HG03378 (cell line): ENCODE measurements around the gene SLC39A6.
A peak's percentile ranks its signal among the peaks of the same experiment; 100 is the strongest.
"Not testable (repeated sequence)": the region's sequence is repeated elsewhere in the genome, so short reads cannot be mapped to it uniquely, and the experiment has no call there.

Experiments
- ATAC-seq: cut with Tn5 transposase; IDR thresholded peaks from one replicate; pipeline ENCODE4 v1.9.1; 2021; ENCODE audit warnings: mild to moderate bottlenecking, moderate library complexity; ENCODE audit not compliant: unreplicated experiment

Gene SLC39A6, protein sequence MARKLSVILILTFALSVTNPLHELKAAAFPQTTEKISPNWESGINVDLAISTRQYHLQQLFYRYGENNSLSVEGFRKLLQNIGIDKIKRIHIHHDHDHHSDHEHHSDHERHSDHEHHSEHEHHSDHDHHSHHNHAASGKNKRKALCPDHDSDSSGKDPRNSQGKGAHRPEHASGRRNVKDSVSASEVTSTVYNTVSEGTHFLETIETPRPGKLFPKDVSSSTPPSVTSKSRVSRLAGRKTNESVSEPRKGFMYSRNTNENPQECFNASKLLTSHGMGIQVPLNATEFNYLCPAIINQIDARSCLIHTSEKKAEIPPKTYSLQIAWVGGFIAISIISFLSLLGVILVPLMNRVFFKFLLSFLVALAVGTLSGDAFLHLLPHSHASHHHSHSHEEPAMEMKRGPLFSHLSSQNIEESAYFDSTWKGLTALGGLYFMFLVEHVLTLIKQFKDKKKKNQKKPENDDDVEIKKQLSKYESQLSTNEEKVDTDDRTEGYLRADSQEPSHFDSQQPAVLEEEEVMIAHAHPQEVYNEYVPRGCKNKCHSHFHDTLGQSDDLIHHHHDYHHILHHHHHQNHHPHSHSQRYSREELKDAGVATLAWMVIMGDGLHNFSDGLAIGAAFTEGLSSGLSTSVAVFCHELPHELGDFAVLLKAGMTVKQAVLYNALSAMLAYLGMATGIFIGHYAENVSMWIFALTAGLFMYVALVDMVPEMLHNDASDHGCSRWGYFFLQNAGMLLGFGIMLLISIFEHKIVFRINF

DNA sequence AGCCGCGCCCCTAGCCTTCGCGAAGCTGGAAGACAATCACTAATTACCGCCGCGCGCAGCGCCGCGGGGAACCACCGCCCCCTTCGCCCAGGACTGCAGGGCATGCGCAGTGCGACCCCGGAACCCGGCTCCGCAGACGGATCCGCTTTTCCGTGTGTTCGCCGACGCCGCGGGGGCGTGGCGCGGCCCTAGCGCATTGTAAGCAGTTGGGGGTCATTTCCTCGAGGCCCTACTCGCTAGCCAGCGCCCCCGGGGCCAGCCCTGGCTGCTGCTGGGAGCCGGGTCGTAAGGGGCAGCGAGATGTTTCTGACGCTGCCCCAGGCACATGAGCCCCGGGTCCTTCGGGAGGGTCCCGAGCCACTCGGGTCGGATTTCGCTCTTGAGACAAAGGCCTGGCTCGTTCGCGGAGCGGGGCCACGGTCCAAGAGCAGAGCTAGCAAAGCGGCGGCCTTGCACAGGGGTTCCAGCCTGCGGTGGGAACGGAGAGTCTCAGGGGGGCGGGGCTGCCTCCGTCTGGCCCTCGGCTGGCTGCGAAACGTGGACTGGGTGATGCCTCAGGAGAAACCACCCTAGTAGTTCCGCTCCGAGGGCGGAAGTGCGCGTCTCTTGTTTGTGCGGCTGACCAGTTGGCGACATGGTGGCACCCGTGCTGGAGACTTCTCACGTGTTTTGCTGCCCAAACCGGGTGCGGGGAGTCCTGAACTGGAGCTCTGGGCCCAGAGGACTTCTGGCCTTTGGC, at the start of gene SLC39A6, which contains the start of gene ELP2:
Gene SLC39A6 (minus strand): TSS at position 41 of the 739 bp plus-strand sequence. CDS start 2,333 bp downstream, outside the sequence.
Gene ELP2 (plus strand): TSS at position 600 of the 739 bp plus-strand sequence. CDS start 35 bp downstream, at position 635.
- peak; percentile 93 for ATAC-seq

DNA sequence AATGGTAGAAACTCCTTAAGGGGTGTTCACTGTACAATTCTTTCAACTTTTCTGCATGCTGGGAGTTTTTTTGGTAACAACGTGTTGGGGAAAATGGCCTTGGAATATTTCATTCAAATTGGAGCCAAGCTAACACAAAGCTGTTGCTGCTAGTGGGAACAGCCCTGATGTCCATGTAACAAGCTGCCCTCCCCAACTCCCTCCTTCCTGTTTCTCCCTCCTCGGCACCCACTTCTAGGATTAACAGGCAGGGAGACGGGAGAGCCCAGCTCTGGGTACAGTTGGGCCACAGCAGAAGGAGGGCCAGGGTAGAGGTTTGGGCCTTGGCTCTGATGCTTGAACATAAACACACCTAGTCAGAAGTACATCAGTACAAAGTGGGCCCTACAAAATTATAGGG, 48.8 kb upstream of the SLC39A6 start:
- ATAC-seq: no peak

DNA sequence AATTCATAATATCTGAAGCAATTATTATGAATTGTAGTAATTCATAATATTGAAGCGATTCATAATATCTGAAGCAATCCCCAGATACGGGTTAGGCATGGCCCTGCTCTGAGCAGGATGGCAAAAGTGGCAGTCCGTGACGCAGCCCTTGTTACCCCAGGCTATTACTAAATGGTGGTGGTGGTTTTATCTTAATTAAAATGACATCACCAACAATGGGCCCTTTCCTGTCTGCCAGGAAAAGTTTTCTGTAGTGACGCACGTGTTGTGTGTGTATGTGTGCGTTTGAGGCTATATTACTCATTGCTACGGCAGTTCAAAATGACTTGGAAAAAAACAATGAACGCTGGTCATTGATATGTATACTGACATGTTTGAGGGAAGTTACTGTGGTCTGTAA, 47.6 kb upstream of the SLC39A6 start:
- no peak for ATAC-seq

DNA sequence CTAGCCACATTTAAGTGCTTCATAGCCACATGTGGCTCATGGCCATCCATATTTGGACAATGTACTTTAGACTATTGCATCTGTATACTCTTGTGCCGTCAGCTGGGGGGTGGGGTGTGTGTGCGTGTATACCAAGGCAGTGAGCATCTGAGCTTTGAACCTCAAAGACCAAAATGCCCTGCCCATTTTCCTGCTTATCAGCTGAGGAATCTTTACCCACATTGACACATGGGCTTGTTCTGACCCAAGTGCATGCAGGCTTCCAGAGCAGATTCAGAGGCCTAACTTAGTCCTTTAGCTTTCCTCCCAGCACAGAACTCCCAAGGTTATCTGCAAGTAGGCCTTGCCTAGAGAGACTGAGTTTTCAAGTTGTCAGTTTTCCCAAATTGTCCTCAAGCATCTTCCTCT, 47.0 kb upstream of the SLC39A6 start:
- no peak for ATAC-seq

DNA sequence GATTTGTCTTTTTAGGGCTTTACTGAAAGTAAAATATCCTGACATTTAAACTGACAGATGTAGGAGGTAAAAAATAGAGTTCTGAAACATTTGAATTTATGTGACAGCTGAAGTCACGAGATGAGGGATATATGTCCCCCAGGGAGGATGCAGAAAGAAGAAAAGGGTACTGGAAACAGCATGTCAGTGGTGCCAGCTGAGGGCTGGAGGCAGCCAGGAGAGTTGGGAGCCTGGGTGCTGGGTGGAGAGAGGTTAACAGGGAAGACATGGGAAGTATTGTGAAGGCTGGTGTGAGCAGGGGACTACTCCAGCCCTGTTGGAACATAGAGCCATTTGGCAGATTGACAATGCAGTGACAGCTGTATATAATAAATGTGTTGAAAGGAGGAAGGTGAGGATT, 46.3 kb upstream of the SLC39A6 start:
- ATAC-seq: no peak

DNA sequence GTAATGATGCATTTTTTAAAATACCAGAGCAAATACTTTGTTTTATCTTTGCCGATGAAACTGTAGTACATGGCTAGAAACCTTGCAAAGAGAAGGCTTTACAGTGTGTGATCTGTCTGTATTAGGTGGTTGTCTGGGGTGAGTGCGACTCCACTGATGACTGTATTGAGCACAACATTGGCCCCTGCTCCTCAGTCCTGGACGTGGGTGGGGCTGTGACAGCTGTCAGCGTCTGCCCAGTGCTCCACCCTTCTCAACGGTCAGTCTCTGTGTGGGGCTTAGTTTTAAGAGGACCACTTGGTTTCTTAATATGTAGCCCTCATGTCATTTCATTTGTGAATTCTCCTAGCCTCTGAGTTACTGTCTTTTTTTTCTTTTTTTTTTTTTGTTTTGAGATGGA, 40.8 kb upstream of the SLC39A6 start:
- ATAC-seq: no peak

DNA sequence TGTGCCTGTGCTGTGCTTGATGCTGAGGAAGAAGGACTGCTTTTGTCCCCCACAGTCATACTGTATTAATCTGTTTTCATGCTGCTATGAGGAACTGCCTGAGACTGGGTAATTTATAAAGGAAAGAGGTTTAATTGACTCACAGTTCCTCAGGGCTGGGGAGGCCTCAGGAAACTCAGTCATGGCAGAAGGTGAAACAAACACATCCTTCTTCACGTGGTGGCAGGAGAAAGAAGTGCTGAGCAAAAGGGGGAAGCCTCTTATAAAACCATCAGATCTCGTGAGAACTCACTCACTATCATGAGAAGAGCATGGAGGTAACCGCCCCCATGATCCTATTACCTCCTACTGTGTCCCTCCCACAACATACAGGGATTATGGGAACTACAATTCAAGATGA, 39.2 kb upstream of the SLC39A6 start:
- ATAC-seq: not testable (repeated sequence)

DNA sequence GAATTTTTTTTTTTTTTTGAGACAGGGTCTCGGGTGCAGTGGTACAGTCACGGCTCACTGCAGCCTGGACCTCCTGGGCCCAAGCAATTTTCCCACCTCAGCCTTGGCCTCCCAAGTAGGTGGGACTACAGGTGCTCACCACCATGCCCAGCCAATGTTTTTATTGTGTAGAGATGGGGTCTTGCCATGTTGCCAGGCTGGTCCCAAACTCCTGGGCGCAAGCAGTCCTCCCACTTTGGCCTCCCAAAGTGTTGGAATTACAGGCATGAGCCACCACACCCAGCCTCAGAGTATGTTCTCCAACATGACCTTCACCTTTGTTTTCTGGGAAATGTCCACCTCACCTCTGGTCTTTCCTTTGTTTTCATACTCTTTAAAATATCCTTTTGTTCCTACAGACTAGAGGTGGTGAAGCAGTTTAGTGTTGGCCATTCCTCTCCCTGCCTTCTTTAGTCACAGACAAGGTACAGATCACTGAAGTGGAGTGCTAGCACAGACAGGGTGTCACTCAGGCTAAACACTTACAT, 38.6 kb upstream of the SLC39A6 start:
- ATAC-seq: no peak

DNA sequence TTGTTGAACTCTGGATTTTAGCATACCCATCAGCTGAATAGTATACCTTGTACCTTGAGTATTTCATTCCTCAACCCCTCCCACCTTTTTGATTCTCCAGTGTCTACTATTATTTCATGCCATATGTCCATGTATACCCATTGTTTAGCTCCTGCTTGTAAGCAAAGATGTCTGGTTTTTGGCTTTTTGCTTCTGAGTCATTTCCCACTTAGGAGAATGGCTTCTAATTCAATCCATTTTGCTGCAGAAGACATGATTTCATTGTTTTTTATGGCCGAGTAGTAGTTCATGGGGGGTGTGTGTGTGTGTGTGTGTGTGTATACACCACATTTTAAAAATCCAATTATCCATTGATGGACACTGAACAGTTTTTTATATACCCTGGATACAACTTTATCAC, 33.8 kb upstream of the SLC39A6 start:
- ATAC-seq: no peak

DNA sequence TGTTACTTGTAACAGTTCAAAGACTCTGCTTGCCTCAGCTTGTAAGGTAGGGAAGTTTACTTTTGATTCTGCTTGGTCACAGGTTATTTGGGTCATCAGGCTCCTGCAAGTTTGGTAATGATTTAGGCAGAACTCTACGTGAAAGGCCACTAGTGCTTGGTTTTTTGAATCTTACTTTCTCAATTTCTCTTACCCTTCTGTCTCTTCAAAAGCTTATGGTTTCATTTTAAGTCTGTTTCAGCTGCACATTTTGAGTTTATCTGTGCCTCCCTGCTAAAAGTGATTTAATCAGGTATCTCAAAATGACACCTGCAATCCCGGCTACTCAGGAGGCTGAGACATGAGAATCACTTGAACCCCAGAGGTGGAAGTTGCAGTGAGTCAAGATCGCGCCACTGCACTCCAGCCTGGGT, 31.8 kb upstream of the SLC39A6 start:
- ATAC-seq: no peak

DNA sequence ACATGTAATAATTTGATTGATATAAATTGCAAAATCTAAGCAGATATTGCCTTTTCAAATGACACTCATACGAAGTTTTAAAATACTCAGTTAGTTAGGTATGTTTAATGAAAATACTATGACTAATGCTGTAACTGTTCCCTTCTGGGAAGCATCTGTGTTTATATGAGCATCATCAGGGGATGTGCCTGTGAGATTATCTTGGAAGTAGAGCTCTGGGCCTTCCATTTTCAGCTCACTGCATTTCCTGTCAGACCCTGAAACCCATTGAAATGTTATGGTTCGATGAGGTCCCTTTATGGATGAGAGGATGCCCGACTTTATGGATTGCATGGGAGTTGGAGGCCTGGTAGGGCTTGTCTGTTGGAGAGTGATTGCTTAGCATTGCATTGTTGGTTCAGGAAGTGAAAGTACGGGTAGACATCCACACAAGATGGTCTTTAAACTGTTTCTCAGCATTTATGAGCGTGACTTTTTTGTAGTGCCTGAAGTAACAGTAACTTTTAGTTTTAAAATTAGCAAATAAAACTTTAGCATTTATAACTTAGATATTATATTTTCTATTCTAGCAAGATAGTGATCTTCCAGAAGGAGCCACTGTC, 29.2 kb upstream of the SLC39A6 start:
- no peak for ATAC-seq

DNA sequence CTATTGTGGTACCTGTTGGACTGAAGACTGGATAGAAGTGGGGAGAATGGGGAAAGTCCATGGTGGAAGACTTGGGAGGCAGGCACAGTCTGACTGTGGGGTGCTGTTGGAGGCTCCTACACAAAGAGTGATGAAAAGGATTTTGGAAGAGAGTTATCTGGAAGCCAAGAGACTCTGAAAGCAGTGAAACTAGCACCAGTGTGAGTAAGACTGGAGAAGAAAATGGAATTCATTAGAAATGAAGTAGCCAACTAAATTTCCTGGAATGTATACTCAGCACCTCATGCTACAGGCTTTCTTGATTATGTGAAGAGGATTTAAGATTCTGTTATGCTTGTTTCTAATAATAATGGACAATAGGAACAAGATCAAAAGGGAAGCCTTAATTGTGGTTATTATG, 28.3 kb upstream of the SLC39A6 start:
- ATAC-seq: no peak

DNA sequence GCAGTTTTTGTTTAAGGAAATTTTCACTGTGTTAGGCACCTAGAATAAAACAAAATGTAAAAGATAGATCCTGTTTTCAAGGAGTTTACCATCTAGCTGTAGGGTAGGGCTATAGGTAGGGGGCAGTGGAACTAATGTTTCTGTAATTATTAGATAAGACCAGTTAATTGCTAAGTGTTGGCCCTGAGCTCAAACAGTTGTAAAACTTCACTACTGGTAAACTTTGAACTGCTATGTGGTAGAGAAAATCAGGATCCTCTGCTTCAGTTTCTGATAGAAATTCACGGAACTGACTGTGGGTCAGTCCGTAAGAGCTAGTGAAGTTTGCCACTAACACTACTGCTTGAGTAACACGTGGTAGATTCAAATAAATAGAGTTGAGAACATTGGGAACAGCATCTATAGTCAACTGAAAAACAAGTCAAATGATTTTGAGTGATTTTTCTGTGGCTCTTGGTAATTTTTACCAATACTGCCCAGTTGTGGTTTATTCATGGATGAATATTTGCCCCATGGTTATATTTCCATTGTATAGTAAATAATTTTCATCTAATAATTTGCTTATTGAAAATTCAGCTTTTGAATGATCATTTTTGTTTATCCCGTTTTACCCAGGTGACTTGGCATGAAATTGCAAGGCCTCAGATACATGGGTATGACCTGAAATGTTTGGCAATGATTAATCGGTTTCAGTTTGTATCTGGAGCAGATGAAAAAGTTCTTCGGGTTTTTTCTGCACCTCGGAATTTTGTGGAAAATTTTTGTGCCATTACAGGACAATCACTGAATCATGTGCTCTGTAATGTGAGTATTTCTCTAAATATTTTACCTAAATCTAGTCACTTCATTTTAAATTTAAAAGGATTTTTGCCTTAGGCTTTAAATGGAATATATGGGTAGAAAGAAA, 27.0 kb upstream of the SLC39A6 start:
- ATAC-seq: no peak

DNA sequence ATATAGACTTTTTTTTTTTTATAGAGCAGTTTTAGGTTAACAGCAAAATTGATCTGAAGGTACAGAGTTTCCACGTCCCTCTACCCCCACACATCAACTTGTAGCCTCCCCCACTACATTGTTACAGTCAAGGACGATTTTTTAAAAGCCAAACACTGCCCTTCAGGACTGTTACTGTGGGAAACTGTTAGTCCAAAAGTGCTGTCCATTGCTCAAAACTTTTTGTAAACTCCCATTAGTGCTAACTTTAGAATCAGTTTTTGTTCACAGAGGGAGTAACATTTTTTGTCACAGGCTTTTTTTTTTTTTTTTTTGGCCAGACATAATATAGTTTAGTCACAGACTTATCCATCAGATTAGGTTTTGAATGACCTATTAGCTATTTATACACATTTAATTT, 24.6 kb upstream of the SLC39A6 start:
- no peak for ATAC-seq

DNA sequence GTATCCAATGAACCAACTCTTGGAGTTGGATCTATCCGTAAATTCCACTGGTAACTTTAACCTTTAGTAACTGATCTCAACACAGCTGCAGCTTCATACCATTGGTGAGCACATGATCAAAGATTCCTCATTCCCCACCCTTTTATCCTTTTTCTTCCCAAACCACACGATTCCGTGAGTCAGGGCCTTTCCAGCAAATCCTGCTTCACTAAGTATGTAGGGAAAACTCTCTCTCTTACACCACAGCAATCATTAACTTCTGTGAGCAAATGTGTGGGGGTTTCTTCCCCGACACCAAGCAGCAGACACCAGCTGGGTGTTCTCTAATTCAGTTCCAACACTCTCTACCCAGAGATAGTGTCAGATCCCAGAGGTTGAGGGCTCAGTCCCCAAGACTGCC, 24.1 kb upstream of the SLC39A6 start:
- no peak for ATAC-seq

DNA sequence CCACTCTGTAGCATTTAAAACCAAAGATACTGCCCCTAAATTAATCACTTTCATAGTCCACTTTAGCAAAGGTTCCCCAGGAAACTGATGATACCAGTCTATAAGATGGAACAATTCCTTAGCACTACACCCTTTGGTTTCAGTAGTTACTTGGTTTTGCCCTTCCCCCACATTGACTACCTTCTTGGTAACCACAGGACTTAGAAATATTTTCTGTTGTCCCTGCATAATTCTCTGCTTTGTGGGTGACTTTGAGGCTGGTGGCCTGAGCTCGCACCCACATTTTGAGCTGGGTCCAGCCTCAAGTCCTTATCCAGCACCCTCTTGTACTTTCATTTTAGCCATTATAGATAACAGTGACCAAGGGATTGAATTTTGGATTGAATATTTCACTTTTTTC, 23.6 kb upstream of the SLC39A6 start:
- ATAC-seq: no peak

DNA sequence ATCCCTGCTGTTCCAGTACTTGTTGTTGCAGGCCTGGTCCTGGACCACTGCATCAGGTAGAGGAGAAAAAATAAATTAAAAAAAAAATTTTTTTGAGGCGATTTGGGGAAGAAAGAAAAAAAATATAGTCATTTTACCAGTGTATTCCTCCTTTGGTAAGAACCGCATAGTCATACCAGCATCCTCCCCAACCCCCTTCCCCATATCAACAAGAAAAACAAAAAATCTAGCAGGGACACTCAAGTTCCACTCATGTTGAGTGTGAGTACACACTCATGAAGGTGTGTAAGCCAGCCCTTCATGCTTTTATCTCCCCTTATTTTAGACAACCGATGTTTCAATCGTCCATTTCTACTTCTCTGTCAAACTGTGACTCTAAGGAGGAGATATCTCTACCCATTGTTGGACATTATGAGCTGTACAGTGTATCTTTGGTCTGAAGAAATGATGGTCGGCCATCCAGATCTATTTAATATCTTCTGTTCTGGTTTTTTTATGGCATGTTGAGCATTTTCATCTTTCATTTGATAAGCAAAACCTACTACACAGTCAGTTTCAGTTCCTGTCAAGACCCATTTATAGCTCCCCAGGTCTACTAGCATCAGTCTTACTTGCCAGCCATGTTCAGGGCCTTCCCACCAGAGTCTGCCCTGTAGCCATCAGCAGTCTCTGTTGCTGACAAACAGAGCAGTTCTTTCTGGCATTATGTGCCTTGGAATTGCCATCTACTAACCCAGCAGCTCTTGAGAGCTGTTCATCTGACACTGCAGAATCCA, 20.6 kb upstream of the SLC39A6 start:
- peak; percentile 96 for ATAC-seq

DNA sequence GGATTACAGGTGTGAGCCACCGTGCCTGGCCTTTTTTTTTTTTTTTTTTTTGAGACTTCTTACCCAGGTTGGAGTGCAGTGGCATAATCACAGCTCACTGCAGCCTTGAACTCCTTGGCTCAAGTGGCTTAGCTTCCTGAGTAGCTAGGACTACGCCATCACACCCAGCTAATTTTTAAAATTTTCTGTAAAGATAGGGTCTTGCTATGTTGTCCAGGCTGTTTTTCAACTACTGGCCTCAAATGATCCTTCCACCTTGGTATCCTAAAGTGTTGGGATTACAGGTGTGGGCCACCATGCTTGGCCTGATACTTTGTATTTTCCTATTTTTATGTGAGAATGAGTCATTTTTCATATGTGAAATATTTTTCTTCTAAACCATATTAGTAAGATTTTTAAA, 14.3 kb upstream of the SLC39A6 start:
- no peak for ATAC-seq

DNA sequence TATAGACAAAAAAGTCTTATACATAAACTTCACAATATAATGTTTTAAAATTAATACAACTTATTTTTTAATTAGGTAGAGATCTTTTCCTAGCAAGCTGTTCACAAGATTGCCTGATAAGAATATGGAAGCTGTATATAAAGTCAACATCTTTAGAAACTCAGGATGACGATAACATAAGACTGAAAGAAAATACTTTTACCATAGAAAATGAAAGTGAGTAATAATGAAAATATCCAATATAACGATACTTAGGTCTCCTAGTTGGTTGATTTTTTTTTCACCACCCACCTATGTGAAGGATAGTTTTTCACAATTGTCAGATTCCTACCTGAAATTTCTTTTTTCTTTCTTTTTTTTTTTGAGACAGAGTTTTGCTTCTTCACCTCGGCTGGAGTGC, 13.6 kb upstream of the SLC39A6 start:
- no peak for ATAC-seq
